Activated CD4-positive, alpha-beta T cell treated with anti-CD3 and anti-CD28 coated beads, Interleukin-2, Interleukin-6, amounts not matched to agents 100 ng/mL and 50 ng/mL, durations not matched to agents 16 hours and 8 hours (primary cell): ENCODE data around the gene ABCC9.

Experiments used
- DNase-seq: peaks from one replicate; pipeline ENCODE4 v3.0.0-alpha.2; 2020

Gene ABCC9

GRCh38 chr12:21940549-21941505 lies at the start of gene ABCC9:
ABCC9 (minus strand) TSS chr12:21941426; CDS start chr12:21936674, 4,752 bp downstream.
- DNase-seq, result peak; percentile 13

- DNase-seq, result peak; percentile 1
These were observed 48.7 kb upstream of the ABCC9 start for GRCh38 chr12:21989819-21990412.

GRCh38 chr12:21988619-21989018 lies 47.4 kb upstream of the ABCC9 start:
- DNase-seq, result no peak

GRCh38 chr12:21987755-21988154 lies 46.5 kb upstream of the ABCC9 start:
- no peak for DNase-seq

- DNase-seq, result no peak
These were observed 43.9 kb upstream of the ABCC9 start for GRCh38 chr12:21985155-21985554.

GRCh38 chr12:21984375-21984774 lies 43.1 kb upstream of the ABCC9 start:
- no peak for DNase-seq

GRCh38 chr12:21983095-21983494 lies 41.9 kb upstream of the ABCC9 start:
- DNase-seq, result no peak

GRCh38 chr12:21980544-21980943 lies 39.3 kb upstream of the ABCC9 start:
- no peak for DNase-seq

GRCh38 chr12:21975293-21975692 lies 34.1 kb upstream of the ABCC9 start:
- no peak for DNase-seq

- no peak for DNase-seq
These were observed 32.0 kb upstream of the ABCC9 start for GRCh38 chr12:21973221-21973620.

- no peak for DNase-seq
These were observed 30.8 kb upstream of the ABCC9 start for GRCh38 chr12:21972055-21972454.

- DNase-seq, result no peak
These were observed 30.1 kb upstream of the ABCC9 start for GRCh38 chr12:21971344-21971743.

GRCh38 chr12:21962821-21963220 lies 21.6 kb upstream of the ABCC9 start:
- no peak for DNase-seq

GRCh38 chr12:21962236-21962635 lies 21.0 kb upstream of the ABCC9 start:
- no peak for DNase-seq

- no peak for DNase-seq
These were observed 9.4 kb upstream of the ABCC9 start for GRCh38 chr12:21950649-21951048.

- no peak for DNase-seq
These were observed 7.8 kb upstream of the ABCC9 start for GRCh38 chr12:21949036-21949435.

- DNase-seq, result no peak
These were observed 5.8 kb upstream of the ABCC9 start for GRCh38 chr12:21946983-21947382.

- DNase-seq, result no peak
These were observed 3.8 kb upstream of the ABCC9 start for GRCh38 chr12:21945002-21945401.

GRCh38 chr12:21942377-21942703 lies 1.1 kb upstream of the ABCC9 start:
- no peak for DNase-seq

GRCh38 chr12:21941506-21942376 lies 515 bp upstream of the ABCC9 start:
- no peak for DNase-seq

GRCh38 chr12:21939435-21939834 lies 1.8 kb downstream of the ABCC9 start:
- no peak for DNase-seq

GRCh38 chr12:21938879-21939278 lies 2.3 kb downstream of the ABCC9 start:
- DNase-seq, result no peak

- DNase-seq, result no peak
These were observed 7.1 kb downstream of the ABCC9 start for GRCh38 chr12:21934173-21934572.
